ENCODE data around the gene AKAP10.

DNA sequence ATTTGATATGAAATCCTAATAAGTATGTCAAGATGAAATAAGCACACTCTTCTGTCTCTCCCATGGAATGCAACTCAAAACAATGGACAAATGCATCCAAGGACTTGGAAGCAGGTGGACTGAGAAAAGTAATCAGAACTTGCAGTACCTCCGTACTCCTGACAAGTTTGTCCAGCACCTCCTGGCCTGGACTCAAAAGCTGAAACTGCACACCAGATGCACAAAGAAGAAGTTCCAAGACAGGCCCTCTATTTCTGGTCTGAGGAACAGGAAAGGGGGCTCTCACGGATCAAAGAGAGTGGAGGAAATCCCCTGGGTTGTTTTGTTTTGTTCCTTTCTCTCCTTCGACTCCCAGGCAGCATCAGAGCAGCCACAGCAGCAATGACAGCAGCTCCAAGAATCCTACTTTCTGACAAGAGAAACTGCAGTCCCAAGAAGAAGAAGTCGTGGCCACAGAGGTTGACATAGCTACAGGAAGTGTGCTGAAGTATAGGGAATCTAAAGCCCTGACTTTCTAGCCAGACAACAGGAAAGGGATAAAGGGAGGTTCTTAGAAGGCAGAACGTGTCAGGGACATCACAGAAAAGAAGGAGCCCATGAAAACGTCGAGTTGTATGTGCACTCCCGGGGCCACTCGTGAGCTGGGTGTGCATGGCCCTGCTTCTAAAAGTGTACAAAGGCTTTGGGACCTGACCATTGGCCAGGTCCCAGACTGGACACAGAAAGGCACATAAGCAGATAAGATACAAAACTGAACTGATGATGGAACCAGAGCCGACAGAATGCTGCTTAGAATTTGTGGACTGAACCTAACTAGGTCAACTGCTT, 29.3 kb downstream of the AKAP10 start:
- TF ChIP-seq, protein P1, sequence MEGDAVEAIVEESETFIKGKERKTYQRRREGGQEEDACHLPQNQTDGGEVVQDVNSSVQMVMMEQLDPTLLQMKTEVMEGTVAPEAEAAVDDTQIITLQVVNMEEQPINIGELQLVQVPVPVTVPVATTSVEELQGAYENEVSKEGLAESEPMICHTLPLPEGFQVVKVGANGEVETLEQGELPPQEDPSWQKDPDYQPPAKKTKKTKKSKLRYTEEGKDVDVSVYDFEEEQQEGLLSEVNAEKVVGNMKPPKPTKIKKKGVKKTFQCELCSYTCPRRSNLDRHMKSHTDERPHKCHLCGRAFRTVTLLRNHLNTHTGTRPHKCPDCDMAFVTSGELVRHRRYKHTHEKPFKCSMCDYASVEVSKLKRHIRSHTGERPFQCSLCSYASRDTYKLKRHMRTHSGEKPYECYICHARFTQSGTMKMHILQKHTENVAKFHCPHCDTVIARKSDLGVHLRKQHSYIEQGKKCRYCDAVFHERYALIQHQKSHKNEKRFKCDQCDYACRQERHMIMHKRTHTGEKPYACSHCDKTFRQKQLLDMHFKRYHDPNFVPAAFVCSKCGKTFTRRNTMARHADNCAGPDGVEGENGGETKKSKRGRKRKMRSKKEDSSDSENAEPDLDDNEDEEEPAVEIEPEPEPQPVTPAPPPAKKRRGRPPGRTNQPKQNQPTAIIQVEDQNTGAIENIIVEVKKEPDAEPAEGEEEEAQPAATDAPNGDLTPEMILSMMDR (IDR thresholded peaks at IDR 0.05), result no peak
- TF ChIP-seq EZH2 (IDR thresholded peaks at IDR 0.05; ENCODE audit: borderline replicate concordance, insufficient read depth, low read depth, low read length, poor library complexity, severe bottlenecking), result no peak

Measured in B cell (primary cell).